Activated naive CD4-positive, alpha-beta T cell treated with anti-CD3 and anti-CD28 coated beads, Interleukin-2, amount 50 U/mL, for 24 hours (primary cell): ENCODE results near the gene PKD1.

Source experiments
- H3K27ac Mint-ChIP-seq: one replicate; pipeline ENCODE4 v1.8.0; 2021; ENCODE audit warnings: mild to moderate bottlenecking, mixed read lengths
- H3K27me3 Mint-ChIP-seq: one replicate; pipeline ENCODE4 v1.8.0; 2021; ENCODE audit warnings: mixed read lengths
- H3K36me3 Mint-ChIP-seq: one replicate; pipeline ENCODE4 v1.8.0; 2021; ENCODE audit warnings: mixed read lengths
- H3K4me1 Mint-ChIP-seq: one replicate; pipeline ENCODE4 v1.8.0; 2021; ENCODE audit warnings: mixed read lengths
- H3K4me3 Mint-ChIP-seq: one replicate; pipeline ENCODE4 v1.8.0; 2021; ENCODE audit warnings: mild to moderate bottlenecking, mixed read lengths
- H3K9me3 Mint-ChIP-seq: one replicate; pipeline ENCODE4 v1.8.0; 2021; ENCODE audit warnings: mixed read lengths

Gene PKD1

GRCh38 chr16:2074071-2074470, 61.6 kb downstream of the PKD1 start:
- Mint-ChIP-seq H3K4me1 (no peaks in the 10 kb centered on the region), H3K9me3 (no peaks in the 10 kb centered on the region), H3K36me3 (peaks cover 1% of the 10 kb centered on the region), H3K4me3 (no peak overlapping the region), H3K27me3 (no peaks in the 10 kb centered on the region), H3K27ac (no peak overlapping the region)

GRCh38 chr16:2072926-2073325, 62.8 kb downstream of the PKD1 start:
- H3K27ac Mint-ChIP-seq = no peak overlapping the region

GRCh38 chr16:2071454-2072202, 64.1 kb downstream of the PKD1 start:
- Mint-ChIP-seq H3K27ac (no peak overlapping the region), H3K9me3 (no peaks in the 10 kb centered on the region), H3K36me3 (peaks cover 1% of the 10 kb centered on the region), H3K4me3 (no peak overlapping the region), H3K4me1 (no peaks in the 10 kb centered on the region), H3K27me3 (no peaks in the 10 kb centered on the region)

More at GRCh38 chr16:2072926-2073325, 62.8 kb downstream of the PKD1 start:
- Mint-ChIP-seq H3K4me3 (no peak overlapping the region), H3K36me3 (peaks cover 1% of the 10 kb centered on the region), H3K27me3 (no peaks in the 10 kb centered on the region), H3K9me3 (no peaks in the 10 kb centered on the region), H3K4me1 (no peaks in the 10 kb centered on the region)

- H3K4me3 Mint-ChIP-seq = no peak overlapping the region
- no peaks in the 10 kb centered on the region for H3K9me3 Mint-ChIP-seq
- H3K27me3 Mint-ChIP-seq = no peaks in the 10 kb centered on the region
- no peaks in the 10 kb centered on the region for H3K4me1 Mint-ChIP-seq
- H3K36me3 Mint-ChIP-seq = peaks cover 5% of the 10 kb centered on the region
- no peak overlapping the region for H3K27ac Mint-ChIP-seq
Observed at GRCh38 chr16:2070576-2071453, 64.9 kb downstream of the PKD1 start.

- Mint-ChIP-seq H3K27me3 (no peaks in the 10 kb centered on the region), H3K9me3 (no peaks in the 10 kb centered on the region), H3K4me3 (no peak overlapping the region), H3K36me3 (peaks cover 6% of the 10 kb centered on the region), H3K27ac (no peak overlapping the region), H3K4me1 (no peaks in the 10 kb centered on the region)
Observed at GRCh38 chr16:2066139-2066538, 69.6 kb downstream of the PKD1 start.

GRCh38 chr16:2064368-2064945, 71.2 kb downstream of the PKD1 start:
- no peaks in the 10 kb centered on the region for H3K27me3 Mint-ChIP-seq
- H3K36me3 Mint-ChIP-seq = peaks cover 6% of the 10 kb centered on the region
- H3K9me3 Mint-ChIP-seq = no peaks in the 10 kb centered on the region
- no peaks in the 10 kb centered on the region for H3K4me1 Mint-ChIP-seq
- no peak overlapping the region for H3K27ac Mint-ChIP-seq
- H3K4me3 Mint-ChIP-seq = no peak overlapping the region

GRCh38 chr16:2063861-2064260, 71.8 kb downstream of the PKD1 start:
- Mint-ChIP-seq H3K4me3 (no peak overlapping the region), H3K36me3 (peaks cover 6% of the 10 kb centered on the region), H3K4me1 (no peaks in the 10 kb centered on the region), H3K9me3 (no peaks in the 10 kb centered on the region), H3K27ac (no peak overlapping the region), H3K27me3 (no peaks in the 10 kb centered on the region)

- H3K27me3 Mint-ChIP-seq = no peaks in the 10 kb centered on the region
- H3K27ac Mint-ChIP-seq = no peak overlapping the region
- H3K4me3 Mint-ChIP-seq = no peak overlapping the region
- H3K36me3 Mint-ChIP-seq = peaks cover 6% of the 10 kb centered on the region
- H3K4me1 Mint-ChIP-seq = no peaks in the 10 kb centered on the region
- H3K9me3 Mint-ChIP-seq = no peaks in the 10 kb centered on the region
Observed at GRCh38 chr16:2062801-2063200, 72.9 kb downstream of the PKD1 start.

GRCh38 chr16:2061526-2061925, 74.2 kb downstream of the PKD1 start:
- H3K9me3 Mint-ChIP-seq = no peaks in the 10 kb centered on the region
- H3K27me3 Mint-ChIP-seq = no peaks in the 10 kb centered on the region
- H3K36me3 Mint-ChIP-seq = peaks cover 6% of the 10 kb centered on the region
- no peaks in the 10 kb centered on the region for H3K4me1 Mint-ChIP-seq
- H3K27ac Mint-ChIP-seq = no peak overlapping the region
- no peak overlapping the region for H3K4me3 Mint-ChIP-seq

GRCh38 chr16:2061023-2061422, 74.7 kb downstream of the PKD1 start:
- Mint-ChIP-seq H3K27ac (no peak overlapping the region), H3K27me3 (no peaks in the 10 kb centered on the region), H3K4me3 (no peak overlapping the region), H3K9me3 (no peaks in the 10 kb centered on the region), H3K4me1 (no peaks in the 10 kb centered on the region), H3K36me3 (peaks cover 3% of the 10 kb centered on the region)

GRCh38 chr16:2060346-2060745, 75.4 kb downstream of the PKD1 start:
- Mint-ChIP-seq H3K9me3 (no peaks in the 10 kb centered on the region), H3K36me3 (peaks cover 2% of the 10 kb centered on the region), H3K27ac (no peak overlapping the region), H3K4me1 (no peaks in the 10 kb centered on the region), H3K4me3 (no peak overlapping the region), H3K27me3 (no peaks in the 10 kb centered on the region)

GRCh38 chr16:2058872-2059271, 76.8 kb downstream of the PKD1 start:
- Mint-ChIP-seq H3K4me3 (no peak overlapping the region), H3K36me3 (peaks cover 2% of the 10 kb centered on the region), H3K9me3 (no peaks in the 10 kb centered on the region), H3K27ac (no peak overlapping the region), H3K27me3 (no peaks in the 10 kb centered on the region), H3K4me1 (no peaks in the 10 kb centered on the region)

- H3K4me3 Mint-ChIP-seq = no peak overlapping the region
- no peak overlapping the region for H3K27ac Mint-ChIP-seq
- no peaks in the 10 kb centered on the region for H3K4me1 Mint-ChIP-seq
- H3K36me3 Mint-ChIP-seq = no peaks in the 10 kb centered on the region
- no peaks in the 10 kb centered on the region for H3K9me3 Mint-ChIP-seq
- H3K27me3 Mint-ChIP-seq = no peaks in the 10 kb centered on the region
Observed at GRCh38 chr16:2058420-2058819, 77.3 kb downstream of the PKD1 start.

- Mint-ChIP-seq H3K4me1 (no peaks in the 10 kb centered on the region), H3K4me3 (no peak overlapping the region), H3K9me3 (no peaks in the 10 kb centered on the region), H3K27me3 (no peaks in the 10 kb centered on the region), H3K27ac (no peak overlapping the region), H3K36me3 (no peaks in the 10 kb centered on the region)
Observed at GRCh38 chr16:2057438-2057837, 78.3 kb downstream of the PKD1 start.

- no peak overlapping the region for H3K4me3 Mint-ChIP-seq
- H3K27ac Mint-ChIP-seq = no peak overlapping the region
- no peaks in the 10 kb centered on the region for H3K4me1 Mint-ChIP-seq
- no peaks in the 10 kb centered on the region for H3K36me3 Mint-ChIP-seq
- H3K27me3 Mint-ChIP-seq = no peaks in the 10 kb centered on the region
- no peaks in the 10 kb centered on the region for H3K9me3 Mint-ChIP-seq
Observed at GRCh38 chr16:2056681-2057407, 78.9 kb downstream of the PKD1 start.
